NAMALWA (cell line): Measurements from ENCODE around the gene PLPP4.

Experiments used
- DNase-seq: peaks from one replicate; pipeline ENCODE4 v3.0.0-alpha.2; 2015; ENCODE audit warnings: low spot score

PLPP4 gene

DNA sequence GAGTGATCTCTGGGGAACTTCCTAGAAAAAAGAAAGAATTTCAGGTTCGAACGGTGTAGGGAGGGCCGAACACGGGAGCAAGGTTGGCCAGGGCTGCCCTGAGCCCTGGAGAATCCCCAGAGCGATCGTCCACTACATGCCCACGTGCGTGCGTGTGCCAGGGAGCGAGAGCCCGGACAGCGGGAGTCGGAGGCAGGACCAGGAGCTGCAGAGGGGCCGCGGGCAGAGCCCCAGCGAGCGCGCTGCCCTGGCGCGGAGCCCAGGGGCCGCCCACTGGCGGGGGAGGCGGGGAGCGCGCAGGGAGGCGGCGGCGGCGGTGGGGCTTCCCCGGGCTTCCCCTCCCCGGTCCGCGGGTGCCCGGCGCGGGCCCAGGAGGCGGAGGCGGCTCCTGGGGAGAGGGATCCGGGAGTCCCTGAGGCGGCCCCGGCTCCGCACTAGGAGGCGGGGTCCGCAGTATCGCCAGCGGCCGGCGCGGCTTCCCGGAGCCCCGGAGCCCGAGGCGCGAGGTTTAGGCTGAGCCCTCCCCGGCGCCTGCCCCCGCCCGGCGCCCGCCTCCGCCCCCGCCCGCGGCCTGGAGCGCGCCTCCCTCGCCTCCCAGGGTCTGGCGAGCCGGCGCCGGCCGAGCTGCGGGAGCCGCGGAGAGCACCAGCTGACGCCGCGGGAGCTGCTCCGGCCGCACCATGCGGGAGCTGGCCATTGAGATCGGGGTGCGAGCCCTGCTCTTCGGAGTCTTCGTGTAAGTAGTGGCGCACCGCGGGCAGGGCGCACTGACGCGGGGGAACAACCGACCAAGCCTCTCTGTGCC, at the start of gene PLPP4:
Gene PLPP4, plus strand, starts transcription at position 602 of the 805 bp plus-strand sequence. Its CDS starts 79 bp downstream, at position 681.
- DNase-seq = no peak

DNA sequence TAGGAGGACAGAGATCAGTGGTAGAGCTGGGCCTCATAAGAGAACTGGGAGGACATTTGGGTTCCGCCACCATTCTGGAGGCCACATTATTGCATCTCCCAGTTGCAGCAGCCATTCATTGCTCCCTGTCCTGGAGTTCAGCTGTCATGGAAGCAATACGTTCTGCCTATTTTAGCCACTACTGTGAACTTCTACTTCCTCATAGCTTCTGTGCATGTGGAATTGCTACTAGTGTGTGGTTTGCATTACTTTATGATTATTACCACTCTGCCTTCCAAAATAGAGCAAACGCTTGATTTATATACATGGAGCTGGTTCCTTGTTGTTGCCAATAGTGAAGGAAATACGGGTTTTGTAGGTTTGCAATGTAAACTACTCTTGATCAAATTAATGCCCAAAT, 47.2 kb upstream of the PLPP4 start:
- no peak for DNase-seq

DNA sequence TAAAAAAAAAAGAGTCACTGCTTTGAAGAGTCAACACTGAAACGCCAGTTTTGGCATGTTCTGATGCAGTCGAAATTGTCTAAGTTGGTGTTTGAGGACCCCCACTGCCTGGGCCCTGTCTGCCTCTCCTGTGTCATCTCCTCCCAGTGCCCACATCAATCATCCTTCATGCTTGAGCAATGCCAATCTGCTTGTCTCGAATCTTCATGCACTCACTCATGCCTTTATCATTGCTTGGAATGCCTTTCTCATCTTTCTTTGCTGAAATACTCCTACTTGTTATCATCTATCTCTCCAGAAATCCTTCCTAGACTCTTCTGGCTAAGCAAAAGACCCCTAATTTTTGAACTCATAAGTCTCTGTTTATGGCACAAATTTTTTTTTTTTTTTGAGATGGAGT, 42.1 kb upstream of the PLPP4 start:
- no peak for DNase-seq

DNA sequence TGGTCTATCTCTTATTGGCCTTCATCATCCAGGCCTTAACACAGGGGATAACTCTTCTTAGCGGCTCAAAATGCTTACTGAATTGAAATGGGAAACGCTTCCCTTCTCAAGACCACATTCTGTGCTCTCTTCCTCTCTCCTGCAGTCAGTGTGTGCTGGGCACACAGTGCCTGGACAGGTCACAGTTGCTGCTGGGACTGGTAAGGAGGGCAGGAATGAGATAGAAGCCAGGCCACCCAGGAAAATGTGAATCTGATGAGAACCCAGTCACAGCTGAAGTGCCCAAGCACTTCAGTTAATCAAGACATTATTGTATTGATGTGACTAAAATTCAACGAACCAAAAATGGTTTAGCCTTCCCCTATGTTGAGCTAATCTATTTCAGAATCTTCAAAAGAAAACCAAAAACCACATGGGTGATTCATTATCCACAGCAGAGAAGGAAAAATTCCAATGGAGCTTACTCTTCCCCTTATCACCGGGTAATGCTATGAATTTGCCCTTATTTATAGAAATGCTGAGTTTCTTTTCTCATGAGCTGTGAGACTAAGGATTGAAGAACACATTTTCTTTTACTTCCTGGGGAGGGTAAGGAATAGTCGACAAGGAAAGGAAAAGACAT, 41.2 kb upstream of the PLPP4 start:
- no peak for DNase-seq

DNA sequence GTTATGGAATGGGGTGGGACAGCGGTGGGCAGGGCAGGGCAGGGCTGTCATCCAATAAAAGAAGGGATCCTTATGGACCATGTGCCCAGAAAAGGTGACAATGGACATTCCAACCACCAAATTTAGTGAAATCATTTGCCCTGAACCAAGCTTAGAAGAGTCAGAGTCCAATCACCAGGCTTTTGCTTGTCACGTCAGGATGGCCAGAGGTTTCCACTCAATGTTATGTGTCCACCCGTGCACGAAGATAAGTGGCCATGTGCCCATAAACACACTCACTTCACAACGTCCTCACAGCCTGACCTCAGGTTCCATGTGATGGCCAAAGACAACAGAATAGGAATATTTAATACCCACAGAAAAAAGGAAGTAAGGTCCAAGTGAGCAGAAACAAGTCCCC, 36.6 kb upstream of the PLPP4 start:
- no peak for DNase-seq

DNA sequence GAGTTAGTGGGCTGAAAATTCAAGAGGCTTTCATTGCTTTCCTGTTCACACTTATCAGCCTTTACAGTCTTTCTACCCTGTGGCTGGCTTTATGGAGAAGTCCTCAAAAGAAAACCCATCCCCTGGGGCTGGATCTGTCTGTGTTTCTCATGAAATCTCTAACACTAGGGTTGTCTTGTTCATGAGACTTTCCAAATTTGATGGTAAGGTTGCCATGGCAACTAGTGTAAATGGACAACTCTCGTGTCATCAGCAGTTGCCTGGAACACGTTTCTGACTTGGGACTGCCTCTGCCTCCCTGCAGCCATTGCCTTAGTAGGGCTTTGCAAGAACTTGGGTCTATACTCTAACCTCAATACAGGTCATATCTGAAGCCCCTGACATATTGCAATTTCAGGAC, 35.8 kb upstream of the PLPP4 start:
- DNase-seq = no peak

DNA sequence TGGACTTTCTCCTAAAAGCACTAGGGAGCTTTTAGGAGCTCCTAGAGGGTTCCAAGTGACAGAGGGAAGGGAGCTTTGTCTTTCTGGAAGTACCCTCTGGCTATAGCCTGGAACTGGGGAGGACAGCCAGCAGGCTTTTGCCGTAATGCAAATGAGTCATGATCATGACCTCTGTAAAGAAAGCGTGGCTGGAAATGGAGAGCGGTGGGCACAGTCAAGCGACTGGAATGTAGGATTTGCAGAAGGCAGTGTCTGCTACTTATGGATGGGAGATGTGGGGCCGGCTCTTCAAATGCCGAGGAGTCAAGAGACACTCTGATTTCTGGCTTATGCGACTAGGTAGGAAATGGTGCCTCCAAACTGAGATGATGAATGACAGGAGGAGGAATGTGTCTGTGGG, 34.6 kb upstream of the PLPP4 start:
- DNase-seq = no peak

DNA sequence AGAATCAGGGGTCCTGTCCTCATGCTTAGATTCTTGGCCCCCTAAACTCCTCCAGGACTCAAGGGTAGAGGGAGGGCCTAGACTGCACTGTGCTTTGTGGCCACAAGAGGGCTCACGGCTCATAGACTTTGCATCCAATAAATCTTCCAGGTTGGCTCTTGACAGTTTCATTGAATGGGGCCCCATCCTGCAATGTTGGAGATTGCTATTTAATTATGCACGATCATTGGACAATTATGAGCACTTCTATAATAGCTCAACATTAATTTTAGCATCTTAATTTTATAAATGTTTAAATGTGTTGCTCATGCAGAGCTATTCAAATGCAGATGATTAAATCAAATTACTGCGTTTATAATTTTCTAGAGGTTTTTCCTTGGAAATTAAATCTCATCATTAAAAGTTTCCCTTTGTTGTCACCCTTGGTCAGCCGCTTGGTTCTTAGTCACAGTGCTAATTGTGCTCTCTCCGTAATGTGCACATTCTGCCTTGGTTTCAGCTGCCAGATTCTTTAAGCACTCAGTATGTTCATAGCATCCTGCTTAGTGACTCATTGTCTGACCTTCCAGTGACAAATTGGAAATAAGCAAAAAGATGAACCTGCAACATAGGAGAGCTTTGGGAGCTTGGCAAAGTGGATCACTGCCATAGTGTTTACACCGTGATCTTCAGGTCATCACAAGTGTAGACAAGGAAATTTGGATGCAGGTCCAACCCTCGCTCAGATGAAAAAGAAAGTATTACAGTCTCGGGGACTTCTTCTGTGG, 33.4 kb upstream of the PLPP4 start:
- DNase-seq = peak; percentile 61

DNA sequence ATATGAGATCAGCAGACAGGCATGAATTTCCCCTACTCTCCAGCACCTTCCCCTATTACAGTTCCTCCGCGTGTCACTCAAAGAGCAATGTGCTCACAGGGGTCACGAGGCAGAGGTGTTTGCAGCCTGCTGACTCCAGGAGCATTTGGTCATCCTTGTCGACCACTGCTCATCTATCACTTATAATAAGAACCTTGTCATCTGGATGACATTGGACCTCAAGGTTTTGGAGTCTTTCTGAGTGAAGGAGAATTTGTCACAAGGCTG, 32.9 kb upstream of the PLPP4 start:
- no peak for DNase-seq

DNA sequence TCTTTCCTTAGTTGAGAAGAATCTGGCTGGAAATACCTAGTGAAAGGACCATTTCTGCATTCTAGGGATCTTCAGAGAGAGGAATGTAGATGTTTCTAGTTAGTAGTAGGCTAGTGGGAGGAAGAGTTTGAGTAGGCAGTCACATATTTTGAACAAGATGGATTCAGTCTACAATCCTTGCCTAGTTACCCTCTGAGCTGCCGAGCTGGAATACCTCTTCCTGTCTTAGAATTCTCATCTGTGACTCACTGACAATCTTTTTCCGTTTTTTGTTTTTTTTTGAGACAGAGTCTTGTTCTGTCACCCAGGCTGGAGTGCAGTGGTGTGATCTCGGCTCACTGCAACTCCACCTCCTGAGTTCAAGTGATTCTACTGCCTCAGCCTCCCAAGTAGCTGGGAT, 30.7 kb upstream of the PLPP4 start:
- DNase-seq = no peak

DNA sequence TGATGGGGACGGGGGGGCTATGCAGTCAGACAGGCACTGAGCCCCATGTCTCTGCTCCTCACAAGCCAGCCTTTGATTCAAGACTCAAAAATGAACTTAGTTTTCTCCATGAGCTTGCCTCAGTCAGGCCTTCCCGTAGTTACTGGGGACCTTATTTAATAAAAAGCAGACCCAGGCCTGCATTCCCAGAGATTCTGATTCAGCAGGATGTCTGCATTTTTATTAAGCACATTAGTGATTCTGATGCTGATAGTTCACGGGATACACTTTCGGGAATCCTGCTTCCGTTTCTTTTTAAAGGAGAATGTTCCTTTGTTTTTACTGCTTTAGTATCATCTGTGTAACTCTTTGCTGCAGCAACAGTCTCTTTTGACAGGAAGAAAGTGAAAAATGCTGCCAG, 28.3 kb upstream of the PLPP4 start:
- no peak for DNase-seq

DNA sequence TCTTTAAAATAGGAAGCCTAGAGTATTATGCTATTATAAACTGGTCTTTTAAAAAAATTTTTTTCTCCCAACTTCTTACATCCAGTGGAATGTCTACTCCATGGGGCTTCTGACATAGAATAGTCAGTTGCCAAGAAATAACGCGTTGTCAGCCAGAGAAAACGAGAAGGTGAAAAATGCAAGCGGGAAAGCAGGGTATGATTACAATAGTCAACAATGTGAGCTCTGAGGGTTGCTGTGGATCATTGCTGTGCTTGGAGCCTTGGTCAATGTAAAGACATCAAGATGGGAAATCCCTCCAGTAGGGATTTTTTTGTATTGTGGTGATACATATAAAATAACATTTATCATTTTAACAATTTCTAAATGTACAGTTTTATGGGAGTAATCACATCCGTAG, 27.6 kb upstream of the PLPP4 start:
- no peak for DNase-seq

DNA sequence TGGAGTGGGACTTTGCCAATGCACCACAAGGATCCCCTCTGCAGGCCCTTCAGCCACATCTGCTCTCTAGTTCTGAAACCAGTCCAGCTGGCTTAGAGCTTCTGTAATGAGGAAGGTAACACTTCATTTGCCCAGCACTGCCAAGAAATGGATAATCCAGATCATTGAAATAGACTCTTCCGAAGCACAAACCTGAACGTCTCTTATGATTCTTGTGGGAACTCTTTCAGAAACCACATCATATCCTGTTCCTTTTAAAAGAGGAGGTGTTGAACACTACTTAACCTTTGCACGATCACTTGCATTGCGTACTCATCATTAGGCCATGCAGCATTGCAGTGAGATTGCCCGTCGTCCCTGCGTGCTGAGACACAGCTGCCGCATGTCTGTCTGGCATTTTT, 25.8 kb upstream of the PLPP4 start:
- DNase-seq = no peak

DNA sequence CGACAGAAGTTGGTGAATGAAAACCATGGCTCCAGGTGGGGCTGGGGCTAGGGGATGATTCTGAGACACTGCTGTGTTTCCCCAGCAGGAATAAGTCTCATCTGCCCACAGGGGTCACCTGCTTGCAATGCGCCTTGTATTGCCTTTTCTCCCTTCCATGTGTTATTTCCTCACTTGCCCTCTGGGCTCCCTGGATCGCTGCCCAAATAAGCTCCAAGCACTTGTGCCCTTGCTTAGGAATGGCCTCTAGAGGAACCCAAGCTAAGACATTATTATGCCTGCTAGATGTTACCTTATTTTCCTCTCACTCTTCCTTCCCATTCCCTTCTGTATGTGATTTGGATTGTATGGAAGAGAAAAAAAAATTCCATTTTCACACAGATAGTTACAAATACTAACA, 24.8 kb upstream of the PLPP4 start:
- no peak for DNase-seq

DNA sequence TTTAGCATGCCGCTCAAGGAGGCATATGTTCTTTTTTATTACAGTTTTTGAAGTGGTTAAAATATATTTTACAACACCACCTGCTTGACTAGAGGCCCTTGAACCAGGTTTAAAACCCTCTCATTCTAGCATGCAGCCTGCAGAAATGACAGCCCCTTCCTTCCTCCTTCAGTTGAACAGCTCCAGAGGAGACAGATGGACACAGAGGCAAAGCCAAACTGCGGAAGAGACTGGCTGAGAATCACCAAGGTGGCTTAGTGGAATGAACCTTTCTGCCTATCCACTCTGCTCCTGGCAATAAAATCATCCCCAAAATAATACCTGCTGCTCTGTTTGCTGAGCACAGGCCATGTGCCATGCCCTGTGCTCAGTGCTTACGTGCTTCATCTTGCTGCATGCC, 23.9 kb upstream of the PLPP4 start:
- no peak for DNase-seq

DNA sequence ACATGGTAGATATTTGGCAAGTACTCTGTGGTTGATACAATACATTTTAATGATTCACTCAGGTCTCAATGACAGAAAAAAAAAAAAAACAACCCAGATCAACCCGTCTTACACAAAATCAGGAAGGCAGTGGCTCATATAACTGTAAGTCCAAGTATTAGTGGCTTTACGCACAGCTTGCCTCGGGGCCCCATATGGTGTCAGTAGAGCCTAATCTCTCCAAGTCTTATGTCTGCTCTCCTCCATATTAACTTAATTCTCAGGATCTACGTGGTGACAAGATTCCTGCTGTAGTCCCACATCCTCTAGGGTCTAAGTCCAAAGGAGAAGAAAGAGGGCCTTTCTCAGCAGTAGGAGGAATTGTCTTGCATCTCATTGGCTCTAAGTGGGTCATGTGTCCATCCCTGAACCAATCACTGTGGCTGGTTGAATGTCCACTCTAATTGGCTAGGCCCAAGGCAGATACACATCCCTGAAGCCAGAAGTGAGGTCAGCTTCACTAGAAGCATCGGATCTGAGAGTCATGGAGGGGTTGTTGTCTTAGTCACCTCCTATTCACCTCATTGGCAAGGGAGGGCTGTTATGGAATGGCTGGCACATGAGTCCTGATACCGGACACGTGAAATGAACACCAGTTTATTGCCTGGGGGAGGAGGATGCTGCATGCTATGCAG, 20.5 kb upstream of the PLPP4 start:
- no peak for DNase-seq

DNA sequence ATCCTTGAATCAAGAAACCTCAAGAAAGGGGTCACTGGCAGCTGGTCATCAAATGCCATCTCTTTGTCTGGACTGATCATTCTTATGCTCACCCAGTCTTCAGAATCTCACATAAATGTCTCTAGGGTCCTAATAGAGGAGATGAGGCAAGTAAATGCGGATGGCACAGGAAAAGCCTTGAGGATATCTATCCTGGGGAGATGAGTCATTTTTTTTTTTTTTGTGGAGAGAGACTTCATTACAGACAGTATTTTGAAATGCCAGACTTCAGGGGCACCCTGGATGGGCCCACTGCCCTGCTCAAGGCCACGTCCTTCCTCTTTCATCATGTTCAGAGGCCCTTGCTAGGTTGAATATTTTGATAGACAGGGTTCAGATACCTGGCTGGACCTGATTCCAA, 19.5 kb upstream of the PLPP4 start:
- DNase-seq = no peak

DNA sequence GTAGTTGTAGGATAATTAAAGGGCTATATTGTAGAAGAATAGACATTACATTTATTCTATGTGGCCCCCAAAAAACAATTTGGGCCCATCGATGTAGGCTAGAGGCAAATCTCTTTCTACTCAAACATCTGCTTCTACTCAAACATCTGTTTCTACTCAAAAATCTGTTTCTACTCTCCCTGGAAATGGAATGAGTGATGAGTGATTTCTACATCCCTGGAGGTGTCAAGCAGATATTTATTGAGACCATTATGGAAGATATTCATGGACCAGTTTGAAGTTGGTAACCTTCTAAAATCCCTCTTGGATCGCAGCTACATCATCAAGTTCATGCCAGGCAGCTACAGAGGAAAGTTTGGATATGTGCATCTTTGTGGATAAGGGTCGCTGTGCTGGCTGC, 5.1 kb upstream of the PLPP4 start:
- DNase-seq = no peak

DNA sequence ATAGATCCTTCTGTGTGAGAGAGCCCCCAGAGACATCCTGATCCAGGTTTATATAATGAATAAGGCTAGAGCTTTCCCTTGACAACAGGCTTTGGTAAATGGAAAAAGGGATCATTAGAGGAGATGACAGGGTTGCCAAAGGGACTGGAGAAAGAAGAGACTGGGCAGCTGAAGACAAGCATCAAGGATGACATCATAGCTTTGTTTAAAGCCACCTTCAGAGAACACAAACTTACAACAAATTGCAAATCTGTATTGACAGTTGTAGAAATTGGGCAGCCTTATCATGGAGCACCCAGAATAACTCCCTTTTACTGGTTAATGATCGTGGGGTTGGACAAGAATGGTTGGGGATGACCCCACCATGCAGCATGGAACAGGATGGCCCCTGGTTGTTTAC, 3.7 kb upstream of the PLPP4 start:
- DNase-seq = no peak

DNA sequence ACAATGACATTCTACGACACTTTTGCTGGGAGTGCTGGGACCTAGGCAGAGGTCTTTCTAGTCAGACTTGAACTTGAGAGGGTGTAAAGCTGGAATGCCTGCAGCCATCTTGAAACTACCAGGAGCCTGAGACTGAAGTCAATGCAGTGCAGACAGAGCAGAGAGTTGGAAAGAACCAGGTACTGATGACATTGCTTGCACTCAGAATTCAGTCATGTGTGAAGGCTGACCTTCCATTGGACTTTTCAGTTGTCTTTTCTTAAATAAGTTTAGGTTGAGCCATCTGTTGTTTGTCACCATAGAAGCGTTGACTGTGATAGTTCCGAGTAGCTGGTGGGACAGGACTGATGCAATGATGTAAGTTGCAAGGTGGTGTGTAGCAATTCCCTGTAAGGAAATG, 3.1 kb upstream of the PLPP4 start:
- DNase-seq = no peak

DNA sequence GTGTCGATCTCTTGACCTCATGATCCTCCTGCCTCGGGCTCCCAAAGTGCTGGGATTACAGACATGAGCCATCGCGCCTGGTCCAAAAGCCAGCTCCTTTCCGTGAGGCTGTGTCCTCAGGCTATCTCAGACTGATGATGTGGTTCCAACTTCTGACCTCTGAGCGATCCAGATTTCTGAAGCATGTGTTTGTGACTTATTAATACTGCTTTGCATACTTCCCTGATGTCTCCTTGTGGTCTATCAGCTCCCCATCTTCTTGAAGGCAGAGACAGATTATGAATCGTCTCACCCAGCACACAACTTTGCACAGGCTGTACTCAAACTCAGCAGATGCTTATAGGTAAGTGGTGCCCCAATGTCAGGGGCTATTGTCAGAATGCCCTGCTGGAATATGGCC, 2.0 kb upstream of the PLPP4 start:
- no peak for DNase-seq

DNA sequence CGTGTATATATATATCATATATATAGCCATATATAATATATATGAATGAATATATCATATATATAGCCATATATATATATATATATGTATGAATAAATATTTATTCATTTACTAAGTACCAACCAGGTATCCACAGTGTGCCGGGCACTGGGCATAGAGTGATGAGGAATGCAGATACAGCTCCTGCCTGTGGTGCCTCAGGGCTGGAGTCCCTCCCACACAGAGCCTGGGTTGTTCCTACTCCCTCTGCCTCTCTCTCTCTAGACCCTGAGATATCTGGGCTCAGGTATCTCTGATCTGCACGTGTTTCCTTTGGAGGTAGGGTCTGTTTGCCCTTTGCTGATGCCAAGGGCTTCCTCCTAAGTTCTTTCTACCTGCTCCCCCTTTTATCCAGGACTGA, 1.4 kb upstream of the PLPP4 start:
- DNase-seq = no peak

DNA sequence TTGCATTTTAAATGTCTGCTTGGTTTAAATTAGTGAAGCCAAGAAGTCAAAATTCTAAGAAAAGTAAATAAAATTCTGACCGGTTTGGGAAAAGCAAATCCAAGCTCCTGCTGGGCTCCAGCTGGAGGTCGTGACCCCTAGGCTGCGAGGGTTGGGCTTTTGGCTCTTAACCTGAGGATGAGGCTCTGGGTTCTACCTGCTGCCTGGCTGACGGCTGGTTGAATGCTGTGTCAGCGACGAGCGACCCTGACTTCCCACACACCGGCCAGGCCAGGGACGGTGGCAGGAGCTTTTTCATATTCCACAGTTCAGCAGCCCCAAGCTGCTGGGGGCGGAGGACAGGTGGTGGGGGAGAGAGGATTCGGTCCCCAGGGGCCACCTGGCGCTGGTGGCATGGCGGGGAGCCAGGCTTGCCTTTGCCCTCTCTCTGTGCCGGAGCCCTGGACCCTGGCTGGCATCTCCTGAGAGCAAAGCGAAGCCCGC, 843 bp upstream of the PLPP4 start:
- no peak for DNase-seq
